DOHH2 (cell line): ENCODE measurements around the gene SPATA25.

ENCODE experiments used
- H3F3A ChIP-seq: fragments of 200-600 bp; sonication (generic), shearing (Covaris generic); 2 replicates; pipeline ENCODE4 v1.6.0; 2016; ENCODE audit warnings: antibody characterized with exemption, mild to moderate bottlenecking; ENCODE audit not compliant: control insufficient read depth, insufficient read depth
- H3K27ac ChIP-seq: fragments of 200-600 bp; sonication (generic); 2 replicates; pipeline ENCODE4 v1.5.1; 2014; ENCODE audit warnings: low read depth, mild to moderate bottlenecking, low read length, moderate library complexity
- H3K27me3 ChIP-seq: fragments of 200-600 bp; sonication (generic); 2 replicates; pipeline ENCODE4 v1.6.1; 2014; ENCODE audit warnings: mild to moderate bottlenecking, low read length, mixed read lengths; ENCODE audit not compliant: control insufficient read depth
- H3K36me3 ChIP-seq: fragments of 200-600 bp; sonication (generic); 2 replicates; pipeline ENCODE4 v1.6.1; 2014; ENCODE audit warnings: mild to moderate bottlenecking, low read length, moderate library complexity, mixed read lengths; ENCODE audit not compliant: control insufficient read depth
- H3K4me1 ChIP-seq: fragments of 200-600 bp; sonication (generic); 2 replicates; pipeline ENCODE4 v1.6.1; 2014; ENCODE audit warnings: mild to moderate bottlenecking, low read length, mixed read lengths; ENCODE audit not compliant: control insufficient read depth
- H3K4me2 ChIP-seq: fragments of 200-600 bp; sonication (generic); 2 replicates; pipeline ENCODE4 v1.6.0; 2014; ENCODE audit warnings: mild to moderate bottlenecking, low read length, moderate library complexity
- H3K4me3 ChIP-seq: fragments of 200-600 bp; sonication (generic); 2 replicates; pipeline ENCODE4 v1.5.1; 2014; ENCODE audit warnings: mild to moderate bottlenecking, low read length, mixed read lengths
- H3K79me2 ChIP-seq: fragments of 200-600 bp; sonication (generic); 2 replicates; pipeline ENCODE4 v1.6.1; 2014; ENCODE audit warnings: mild to moderate bottlenecking, low read length, mixed read lengths; ENCODE audit not compliant: control insufficient read depth
- H3K9me2 ChIP-seq: fragments of 200-600 bp; sonication (generic); replicated peaks from 2 replicates; pipeline ENCODE4 v1.6.1; 2014; ENCODE audit warnings: mild to moderate bottlenecking, low read length, mixed read lengths; ENCODE audit not compliant: control insufficient read depth
- H3K9me3 ChIP-seq: fragments of 200-600 bp; sonication (generic); 2 replicates; pipeline ENCODE4 v1.6.1; 2014; ENCODE audit warnings: antibody characterized with exemption, low read length, mixed read lengths; ENCODE audit not compliant: control insufficient read depth, insufficient read depth
- H4K20me1 ChIP-seq: fragments of 200-600 bp; sonication (generic); 2 replicates; pipeline ENCODE4 v1.6.0; 2014; ENCODE audit warnings: low read depth, mild to moderate bottlenecking, antibody characterized with exemption, low read length, moderate library complexity; ENCODE audit not compliant: control insufficient read depth, insufficient read depth
- CTCF ChIP-seq: fragments of 200-600 bp; sonication (generic); IDR thresholded peaks from one replicate; pipeline ENCODE4 v1.5.1; 2014; ENCODE audit warnings: antibody characterized with exemption, mild to moderate bottlenecking, low read depth, low read length; ENCODE audit not compliant: poor library complexity, severe bottlenecking
- EZH2phosphoT487 ChIP-seq: fragments of 200-600 bp; sonication (generic); IDR thresholded peaks from 2 replicates; pipeline ENCODE4 v1.6.1; 2017; ENCODE audit warnings: borderline replicate concordance, mild to moderate bottlenecking, antibody characterized with exemption, low read length, moderate library complexity, mixed read lengths

Gene SPATA25

GRCh38 chr20:45926731-45927070 is 39.3 kb upstream of the SPATA25 start:
- H3K4me3 ChIP-seq: no peak overlapping the region
- no peak overlapping the region for H3K4me2 ChIP-seq
- no peaks in the 10 kb centered on the region for H3K4me1 ChIP-seq
- H3K79me2 ChIP-seq: no peaks in the 10 kb centered on the region
- H3K27me3 ChIP-seq: peaks cover 2% of the 10 kb centered on the region
- H3K9me2 ChIP-seq: no peaks in the 10 kb centered on the region
- H3K27ac ChIP-seq: no peak overlapping the region
- no peaks in the 10 kb centered on the region for H3K36me3 ChIP-seq
- TF ChIP-seq CTCF: no peak
- no peak for TF ChIP-seq EZH2phosphoT487
- no peaks in the 10 kb centered on the region for H3K9me3 ChIP-seq
- H3F3A ChIP-seq: no peaks in the 10 kb centered on the region
- H4K20me1 ChIP-seq: no peaks in the 10 kb centered on the region

GRCh38 chr20:45925821-45926506 is 38.5 kb upstream of the SPATA25 start:
- Histone ChIP-seq H3K4me3 (no peak overlapping the region), H3K36me3 (no peaks in the 10 kb centered on the region), H3K79me2 (no peaks in the 10 kb centered on the region), H3K4me2 (no peak overlapping the region), H3K9me3 (no peaks in the 10 kb centered on the region), H3K9me2 (no peaks in the 10 kb centered on the region), H4K20me1 (no peaks in the 10 kb centered on the region), H3K27ac (no peak overlapping the region), H3F3A (no peaks in the 10 kb centered on the region), H3K27me3 (peaks cover 6% of the 10 kb centered on the region), H3K4me1 (no peaks in the 10 kb centered on the region)
- no peak for TF ChIP-seq EZH2phosphoT487
- no peak for TF ChIP-seq CTCF

GRCh38 chr20:45924391-45925261 is 37.2 kb upstream of the SPATA25 start:
- H3K4me1 ChIP-seq: no peaks in the 10 kb centered on the region
- TF ChIP-seq EZH2phosphoT487: no peak
- no peak for TF ChIP-seq CTCF

More at GRCh38 chr20:45924391-45925261, 37.2 kb upstream of the SPATA25 start:
- Histone ChIP-seq H3K4me2 (no peak overlapping the region), H4K20me1 (no peaks in the 10 kb centered on the region), H3K36me3 (no peaks in the 10 kb centered on the region), H3K27ac (no peak overlapping the region), H3K9me2 (no peaks in the 10 kb centered on the region), H3F3A (no peaks in the 10 kb centered on the region), H3K9me3 (no peaks in the 10 kb centered on the region), H3K4me3 (no peak overlapping the region), H3K79me2 (no peaks in the 10 kb centered on the region), H3K27me3 (peaks cover 9% of the 10 kb centered on the region)
